Measurements from ENCODE around the gene LMAN1L.

The LMAN1L gene

GRCh38 chr15:74858369-74858740 lies 45.7 kb downstream of the LMAN1L start:
- DNase-seq (ENCODE audit: low spot score) = no peak

DNA sequence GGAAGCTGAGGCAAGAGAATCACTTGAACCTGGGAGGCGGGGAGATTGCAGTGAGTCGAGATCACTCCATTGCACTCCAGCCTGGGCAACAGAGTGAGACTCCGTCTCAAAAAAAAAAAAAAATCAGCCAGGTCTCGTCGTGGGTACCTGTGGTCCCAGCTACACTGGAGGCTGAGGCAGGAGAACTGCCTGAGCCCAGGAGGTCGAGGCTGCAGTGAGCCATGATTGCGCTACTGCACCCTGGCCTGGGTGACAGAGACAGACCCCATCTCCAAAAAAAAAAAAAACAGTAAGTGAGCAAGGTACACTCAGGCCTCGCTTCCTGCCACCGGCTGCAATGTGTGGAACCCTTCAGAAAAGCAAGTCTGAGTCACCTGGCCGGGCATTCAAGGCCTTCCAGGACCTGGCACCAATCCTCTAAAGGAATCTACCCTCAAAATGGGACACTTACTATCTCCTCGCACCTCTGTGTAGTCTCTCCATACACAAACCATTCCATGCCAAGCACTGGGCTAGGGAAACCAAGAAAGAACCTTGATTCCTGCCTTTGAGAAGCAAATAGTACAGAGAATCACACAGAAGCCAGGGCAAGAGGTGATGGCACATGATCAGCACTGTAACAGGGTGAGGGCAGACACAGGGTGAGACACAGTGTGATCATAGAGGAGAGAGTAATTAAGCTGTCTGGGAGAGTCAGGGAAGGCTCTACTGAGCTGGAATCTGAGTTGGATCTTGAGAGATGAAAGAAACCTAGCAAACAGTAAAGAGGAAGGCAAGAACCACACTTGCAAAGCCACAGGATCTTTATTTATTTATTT lies 50.8 kb downstream of the LMAN1L start:
- DNase-seq (ENCODE audit: low spot score) = no peak

DNA sequence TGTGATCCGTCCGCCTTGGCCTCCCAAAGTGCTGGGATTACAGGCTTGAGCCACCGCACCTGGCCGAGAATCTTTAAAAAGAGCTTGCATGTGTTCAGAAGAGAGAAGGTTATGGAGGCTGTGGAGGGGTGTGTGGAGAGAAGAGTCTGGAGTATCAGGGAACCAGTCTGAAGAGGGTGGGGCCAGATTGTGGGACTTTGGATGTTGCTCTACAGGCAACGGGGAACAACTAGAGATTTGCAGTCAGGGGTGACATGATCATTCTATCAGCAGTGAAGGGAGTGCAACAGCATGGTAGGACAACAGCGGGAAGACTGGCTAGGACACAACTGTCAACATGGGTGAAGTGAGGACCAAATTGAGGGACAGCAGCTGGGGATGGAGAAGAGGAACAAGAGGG lies 51.7 kb downstream of the LMAN1L start:
- no peak for DNase-seq (ENCODE audit: low spot score)

GRCh38 chr15:74865316-74865715 lies 52.7 kb downstream of the LMAN1L start:
- no peak for DNase-seq (ENCODE audit: low spot score)

DNA sequence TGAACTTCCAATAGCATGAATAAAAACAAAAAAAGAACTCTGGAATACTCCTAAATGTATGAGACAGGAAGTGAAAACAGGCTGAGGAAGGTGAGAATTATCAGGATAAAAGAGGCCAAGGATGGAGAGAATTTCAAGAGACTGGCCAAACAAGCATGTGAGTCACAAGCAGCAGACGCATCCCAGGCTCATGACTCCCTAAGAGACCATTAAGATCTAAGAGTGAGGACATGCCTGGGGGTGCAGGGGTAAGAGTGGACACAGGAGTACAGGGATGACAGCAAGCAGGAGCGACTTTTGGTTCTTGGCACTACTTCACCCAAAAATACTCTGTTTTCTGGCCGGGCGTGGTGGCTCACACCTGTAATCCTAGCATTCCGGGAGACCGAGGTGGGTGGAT lies 53.5 kb downstream of the LMAN1L start:
- DNase-seq (ENCODE audit: low spot score) = no peak

DNA sequence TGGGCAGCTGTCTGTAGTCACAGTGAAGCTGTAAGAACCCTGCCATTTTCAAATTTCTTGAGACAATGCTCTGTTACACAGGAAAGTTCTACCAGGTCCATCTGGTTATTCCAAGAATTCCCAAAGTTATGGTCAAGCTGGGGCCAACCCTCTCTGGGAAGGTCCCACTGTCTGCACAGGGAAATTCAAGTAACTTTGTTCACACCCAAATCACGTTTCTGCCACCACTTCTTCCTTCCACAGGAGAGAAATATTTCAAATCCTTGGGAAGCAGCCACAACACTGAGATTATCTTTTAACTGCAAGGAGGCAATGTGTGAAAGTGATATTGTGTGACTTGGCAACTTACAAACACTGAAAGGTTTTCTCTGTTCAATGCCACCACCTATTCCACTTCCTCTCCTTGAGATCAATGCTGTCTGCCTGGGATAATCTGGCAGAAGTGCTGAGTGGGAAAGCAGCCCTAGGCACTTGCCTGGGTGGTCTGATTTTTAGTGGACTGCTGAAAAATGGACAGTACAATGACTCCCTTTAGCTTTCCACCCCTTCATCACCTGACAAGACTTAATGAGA lies 54.9 kb downstream of the LMAN1L start:
- no peak for DNase-seq (ENCODE audit: low spot score)

- peak; percentile 67 for DNase-seq (ENCODE audit: low spot score)
Measured at GRCh38 chr15:74868059-74868458, 55.4 kb downstream of the LMAN1L start.

- DNase-seq (ENCODE audit: low spot score) = no peak
Measured at GRCh38 chr15:74869372-74869725, 56.7 kb downstream of the LMAN1L start.

GRCh38 chr15:74869726-74870407 lies 57.2 kb downstream of the LMAN1L start:
- DNase-seq (ENCODE audit: low spot score) = peak; percentile 83

GRCh38 chr15:74870436-74871215 lies 58.0 kb downstream of the LMAN1L start:
- DNase-seq (ENCODE audit: low spot score) = peak; percentile 42

DNA sequence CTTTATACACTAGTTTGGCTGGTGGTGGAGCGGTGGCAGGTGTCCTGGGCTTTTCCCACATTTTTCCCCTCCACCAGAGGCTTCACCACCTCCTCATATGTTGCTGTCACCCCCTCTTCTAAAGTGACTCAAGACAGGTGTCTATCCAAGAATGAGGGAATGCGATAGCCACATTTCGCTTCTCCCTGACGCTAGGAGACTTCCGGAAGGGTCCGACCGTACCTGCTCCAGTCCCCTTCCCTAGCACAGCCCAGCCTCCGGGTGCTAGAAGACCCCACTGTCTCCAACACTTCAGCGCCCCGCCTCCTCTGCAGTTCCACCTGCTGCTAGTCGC lies 60.0 kb downstream of the LMAN1L start:
- no peak for DNase-seq (ENCODE audit: low spot score)

GRCh38 chr15:74873036-74873755 lies 60.6 kb downstream of the LMAN1L start, which contains the start of gene SCAMP2:
SCAMP2 (minus strand) TSS chr15:74873365; CDS start chr15:74873255, 110 bp downstream.
- DNase-seq (ENCODE audit: low spot score) = peak; percentile 96

DNA sequence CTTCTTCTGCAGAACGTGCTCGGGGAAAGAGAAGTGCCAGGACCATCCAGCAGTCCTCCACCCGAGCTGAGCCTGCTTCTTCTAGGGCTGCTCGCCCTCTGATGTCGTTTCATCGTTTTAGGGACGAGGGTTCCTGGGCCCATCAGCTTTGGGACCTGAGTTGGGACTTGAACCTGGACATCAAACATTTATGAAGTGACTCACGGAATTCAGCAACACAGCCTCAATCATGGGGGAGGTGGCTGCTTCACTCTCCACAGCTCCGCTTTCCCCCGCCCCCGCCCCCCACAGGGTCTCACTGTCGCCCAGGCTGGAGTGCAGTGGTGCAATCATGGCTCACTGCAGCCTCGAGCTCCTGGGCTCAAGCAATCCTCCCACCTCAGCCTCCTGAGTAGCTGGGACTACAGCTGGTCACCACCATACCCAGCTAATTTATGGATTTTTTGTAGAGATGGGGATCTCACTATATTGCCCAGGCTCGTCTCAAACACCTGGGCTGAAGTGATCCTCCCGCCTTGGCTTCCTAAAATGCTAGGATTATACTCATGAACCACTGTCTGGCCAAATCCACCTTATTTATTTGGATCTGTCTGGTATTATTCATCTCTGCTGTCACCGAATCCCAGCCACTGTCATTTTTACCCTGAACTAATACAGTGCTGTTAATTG lies 61.3 kb downstream of the LMAN1L start:
- no peak for DNase-seq (ENCODE audit: low spot score)

Measured in pons (tissue), 1 donor.